Dendritic cell treated with granulocyte-macrophage colony-stimulating factor and Interleukin-4, amounts not matched to agents 40 ng/mL and 50 ng/mL, for 4 days (primary cell): ENCODE data around the gene RAG2.

Experiments
- H3K27ac Mint-ChIP-seq: one replicate; pipeline ENCODE4 v1.8.0; 2022; ENCODE audit warnings: mild to moderate bottlenecking, mixed read lengths
- H3K27me3 Mint-ChIP-seq: one replicate; pipeline ENCODE4 v1.8.0; 2022; ENCODE audit warnings: mild to moderate bottlenecking, mixed read lengths
- H3K36me3 Mint-ChIP-seq: one replicate; pipeline ENCODE4 v1.8.0; 2022; ENCODE audit warnings: low read depth, mixed read lengths
- H3K4me1 Mint-ChIP-seq: one replicate; pipeline ENCODE4 v1.8.0; 2022; ENCODE audit warnings: low read depth, mixed read lengths
- H3K4me3 Mint-ChIP-seq: one replicate; pipeline ENCODE4 v1.8.0; 2022; ENCODE audit warnings: mild to moderate bottlenecking, moderate library complexity, mixed read lengths
- H3K9me3 Mint-ChIP-seq: one replicate; pipeline ENCODE4 v1.8.0; 2022; ENCODE audit warnings: mixed read lengths
- intact Hi-C: fragments of 100-400 bp; cut with micrococcal nuclease; formaldehyde crosslinking; loops from one replicate; pipeline ENCODE4 v1.15.0; 2022

The RAG2 gene

GRCh38 chr11:36598051-36598450 lies at the start of gene RAG2:
Gene RAG2 (minus strand): TSS chr11:36598236. CDS start chr11:36594168, 4,068 bp downstream.
- peaks cover 14% of the 10 kb centered on the region for H3K4me1 Mint-ChIP-seq
- H3K36me3 Mint-ChIP-seq = peaks cover 7% of the 10 kb centered on the region
- H3K27me3 Mint-ChIP-seq = peaks cover 2% of the 10 kb centered on the region
- H3K4me3 Mint-ChIP-seq = no peak within 1 kb of the TSS
- no peaks in the 10 kb centered on the region for H3K9me3 Mint-ChIP-seq
- intact Hi-C loops = no loop called here
- no peak within 1 kb of the TSS for H3K27ac Mint-ChIP-seq

DNA sequence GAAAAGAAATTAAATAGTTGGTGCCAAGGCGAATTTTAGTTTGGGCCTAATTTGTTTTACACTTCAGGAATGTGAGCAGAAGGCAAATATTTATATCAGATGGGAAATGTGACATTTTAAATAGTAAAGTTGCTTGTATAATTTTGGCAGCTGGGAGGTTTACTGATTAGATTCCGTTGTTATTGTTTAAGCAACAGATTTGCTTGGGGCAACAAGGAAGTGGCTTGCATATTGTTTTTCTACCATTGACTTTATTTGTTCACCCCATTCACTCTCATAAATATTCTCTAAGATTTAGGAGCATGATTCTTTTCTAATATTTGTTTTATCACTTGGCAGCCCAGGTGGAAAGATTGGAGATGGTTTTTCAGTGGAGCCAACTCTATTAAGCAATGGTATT lies 40.5 kb upstream of the RAG2 start:
- Mint-ChIP-seq H3K36me3 (peaks cover 10% of the 10 kb centered on the region), H3K27ac (no peak overlapping the region), H3K27me3 (no peaks in the 10 kb centered on the region), H3K4me3 (no peak overlapping the region), H3K4me1 (no peaks in the 10 kb centered on the region), H3K9me3 (peaks cover 13% of the 10 kb centered on the region)
- intact Hi-C loops = no loop called here

- Mint-ChIP-seq H3K9me3 (peaks cover 13% of the 10 kb centered on the region), H3K27me3 (no peaks in the 10 kb centered on the region), H3K4me1 (no peaks in the 10 kb centered on the region), H3K27ac (no peak overlapping the region), H3K4me3 (no peak overlapping the region), H3K36me3 (peaks cover 10% of the 10 kb centered on the region)
- intact Hi-C loops = no loop called here
Observed at GRCh38 chr11:36635066-36635862, 37.2 kb upstream of the RAG2 start.

- H3K36me3 Mint-ChIP-seq = no peaks in the 10 kb centered on the region
- H3K9me3 Mint-ChIP-seq = no peaks in the 10 kb centered on the region
- H3K4me3 Mint-ChIP-seq = no peak overlapping the region
- H3K4me1 Mint-ChIP-seq = peaks cover 3% of the 10 kb centered on the region
- H3K27ac Mint-ChIP-seq = no peak overlapping the region
- intact Hi-C loops = no loop called here
- no peaks in the 10 kb centered on the region for H3K27me3 Mint-ChIP-seq
Observed at GRCh38 chr11:36631774-36632173, 33.7 kb upstream of the RAG2 start.

GRCh38 chr11:36628765-36629244 lies 30.8 kb upstream of the RAG2 start:
- intact Hi-C loops = no loop called here
- H3K36me3 Mint-ChIP-seq = no peaks in the 10 kb centered on the region
- H3K9me3 Mint-ChIP-seq = no peaks in the 10 kb centered on the region
- no peak overlapping the region for H3K27ac Mint-ChIP-seq
- H3K4me1 Mint-ChIP-seq = peaks cover 8% of the 10 kb centered on the region
- H3K4me3 Mint-ChIP-seq = no peak overlapping the region
- H3K27me3 Mint-ChIP-seq = no peaks in the 10 kb centered on the region

- no peaks in the 10 kb centered on the region for H3K27me3 Mint-ChIP-seq
- no peak overlapping the region for H3K27ac Mint-ChIP-seq
- H3K9me3 Mint-ChIP-seq = no peaks in the 10 kb centered on the region
- no peaks in the 10 kb centered on the region for H3K36me3 Mint-ChIP-seq
- peaks cover 8% of the 10 kb centered on the region for H3K4me1 Mint-ChIP-seq
- H3K4me3 Mint-ChIP-seq = no peak overlapping the region
- intact Hi-C loops = no loop called here
Observed at GRCh38 chr11:36628141-36628540, 30.1 kb upstream of the RAG2 start.

DNA sequence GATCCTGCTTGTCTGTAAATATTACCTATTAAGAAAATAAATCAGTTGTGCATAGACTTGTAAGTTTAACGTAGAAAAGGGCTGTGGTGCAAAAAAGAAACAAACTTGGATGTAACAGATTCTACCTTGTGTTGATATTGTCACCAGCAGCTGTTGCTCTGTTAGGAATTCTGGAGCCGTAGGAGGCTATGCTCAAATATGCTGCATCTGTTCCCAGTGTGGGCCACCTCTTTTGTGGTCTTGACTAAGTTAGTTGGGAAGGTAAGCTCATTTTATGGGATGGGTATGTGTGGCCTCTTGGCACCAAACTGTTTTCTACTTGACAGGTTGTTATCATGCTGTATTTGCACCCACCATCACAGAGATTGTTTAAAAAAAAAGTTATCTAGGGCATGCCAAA lies 29.4 kb upstream of the RAG2 start:
- peaks cover 8% of the 10 kb centered on the region for H3K4me1 Mint-ChIP-seq
- H3K36me3 Mint-ChIP-seq = no peaks in the 10 kb centered on the region
- no peak overlapping the region for H3K4me3 Mint-ChIP-seq

DNA sequence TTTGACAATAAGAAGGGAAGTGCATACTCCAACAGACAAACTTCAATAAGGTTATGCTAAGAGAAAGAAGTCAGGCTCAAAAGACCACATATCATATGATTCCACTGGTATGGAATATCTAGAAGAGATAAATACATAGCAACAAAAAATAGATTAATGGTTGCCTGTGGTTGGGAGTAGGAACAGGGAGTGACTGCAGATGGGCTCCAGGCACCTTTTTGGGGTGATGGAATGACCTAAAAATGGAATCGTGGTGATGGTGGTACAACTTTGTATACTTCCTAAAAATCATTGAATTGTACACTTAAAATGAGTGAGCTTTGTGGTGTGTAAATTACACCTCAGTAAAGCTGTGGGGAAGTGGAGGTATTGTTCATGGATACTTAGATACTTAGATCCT lies 29.0 kb upstream of the RAG2 start:
- Mint-ChIP-seq H3K4me1 (peaks cover 8% of the 10 kb centered on the region), H3K36me3 (no peaks in the 10 kb centered on the region), H3K4me3 (no peak overlapping the region), H3K27ac (no peak overlapping the region), H3K27me3 (no peaks in the 10 kb centered on the region), H3K9me3 (no peaks in the 10 kb centered on the region)
- intact Hi-C loops = no loop called here

More for the DNA sequence above, 29.4 kb upstream of the RAG2 start:
- H3K27me3 Mint-ChIP-seq = no peaks in the 10 kb centered on the region
- H3K27ac Mint-ChIP-seq = no peak overlapping the region
- intact Hi-C loops = no loop called here
- H3K9me3 Mint-ChIP-seq = no peaks in the 10 kb centered on the region

DNA sequence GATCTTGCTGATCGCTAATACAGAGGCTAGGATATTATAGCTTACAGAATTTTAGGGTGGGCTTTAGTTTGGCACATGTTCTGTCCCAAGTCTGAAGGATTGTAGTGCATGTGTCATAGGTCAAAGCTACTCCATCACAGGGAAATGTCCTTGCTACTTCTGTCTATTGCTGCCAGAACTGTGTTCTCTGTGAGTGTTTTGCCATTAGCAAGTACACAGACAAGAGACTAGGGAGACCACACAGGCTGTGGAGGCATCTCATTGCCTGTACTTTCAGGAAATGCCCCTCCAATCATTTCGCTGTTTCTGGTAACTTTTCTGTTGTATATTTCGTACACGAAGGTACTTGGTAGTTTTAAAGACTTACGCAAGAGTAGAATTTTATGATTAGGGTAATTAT lies 25.5 kb upstream of the RAG2 start:
- Mint-ChIP-seq H3K9me3 (no peaks in the 10 kb centered on the region), H3K4me3 (no peak overlapping the region), H3K27me3 (no peaks in the 10 kb centered on the region), H3K27ac (no peak overlapping the region), H3K4me1 (peaks cover 13% of the 10 kb centered on the region), H3K36me3 (no peaks in the 10 kb centered on the region)
- intact Hi-C loops = no loop called here

GRCh38 chr11:36622431-36623136 lies 24.5 kb upstream of the RAG2 start:
- intact Hi-C loops = no loop called here
- Mint-ChIP-seq H3K27me3 (no peaks in the 10 kb centered on the region), H3K4me3 (no peak overlapping the region), H3K27ac (no peak overlapping the region), H3K36me3 (no peaks in the 10 kb centered on the region), H3K4me1 (peaks cover 15% of the 10 kb centered on the region), H3K9me3 (no peaks in the 10 kb centered on the region)

DNA sequence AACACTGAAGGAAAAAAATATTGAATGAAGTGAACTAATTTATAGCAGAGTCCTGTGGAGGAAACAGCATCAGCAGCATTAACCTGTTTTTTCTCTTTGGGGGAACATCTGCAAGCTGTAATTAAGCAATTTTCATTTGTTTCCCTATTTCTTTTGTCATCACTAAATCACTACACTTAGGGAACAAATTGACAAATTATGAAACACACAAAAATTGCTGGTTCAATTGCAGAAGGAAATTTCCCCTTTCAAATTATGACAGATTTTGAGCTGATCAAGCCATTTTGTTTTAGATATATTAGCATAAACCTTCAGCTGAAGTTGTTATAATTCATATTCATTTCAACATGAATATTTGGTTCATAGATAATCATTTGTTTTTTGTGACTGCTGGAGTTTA lies 22.2 kb upstream of the RAG2 start:
- H3K4me1 Mint-ChIP-seq = peaks cover 7% of the 10 kb centered on the region
- intact Hi-C loops = no loop called here
- no peak overlapping the region for H3K27ac Mint-ChIP-seq
- no peak overlapping the region for H3K4me3 Mint-ChIP-seq
- no peaks in the 10 kb centered on the region for H3K27me3 Mint-ChIP-seq
- H3K36me3 Mint-ChIP-seq = no peaks in the 10 kb centered on the region
- no peaks in the 10 kb centered on the region for H3K9me3 Mint-ChIP-seq

GRCh38 chr11:36619502-36619901 lies 21.5 kb upstream of the RAG2 start:
- intact Hi-C loops = no loop called here
- Mint-ChIP-seq H3K9me3 (no peaks in the 10 kb centered on the region), H3K27me3 (no peaks in the 10 kb centered on the region), H3K4me3 (no peak overlapping the region), H3K27ac (no peak overlapping the region), H3K36me3 (no peaks in the 10 kb centered on the region), H3K4me1 (peaks cover 7% of the 10 kb centered on the region)

GRCh38 chr11:36618363-36619047 lies 20.5 kb upstream of the RAG2 start:
- H3K4me3 Mint-ChIP-seq = no peak overlapping the region

More at GRCh38 chr11:36618363-36619047, 20.5 kb upstream of the RAG2 start:
- Mint-ChIP-seq H3K9me3 (no peaks in the 10 kb centered on the region), H3K4me1 (peaks cover 7% of the 10 kb centered on the region), H3K27ac (peak overlapping the region; percentile 4), H3K27me3 (no peaks in the 10 kb centered on the region), H3K36me3 (no peaks in the 10 kb centered on the region)
- intact Hi-C loops = no loop called here
